MV-4-11 (cell line): ENCODE data around the gene ZNRF3.
A peak's percentile ranks its signal among the peaks of the same experiment; 100 is the strongest.

Experiments
- DNase-seq: peaks from one replicate; lab custom pipeline; 2025; lab: John Stamatoyannopoulos, UW

Gene ZNRF3

GRCh38 chr22:28953976-28954880 is 70.9 kb downstream of the ZNRF3 start:
- peak; percentile 19 for DNase-seq

GRCh38 chr22:28955817-28956216 is 72.4 kb downstream of the ZNRF3 start:
- DNase-seq, result peak; percentile 98

GRCh38 chr22:28956506-28956905 is 73.1 kb downstream of the ZNRF3 start:
- peak; percentile 70 for DNase-seq

GRCh38 chr22:28958611-28959010 is 75.2 kb downstream of the ZNRF3 start:
- no peak for DNase-seq

- DNase-seq, result peak; percentile 78
Observed at GRCh38 chr22:28962042-28962554, 78.7 kb downstream of the ZNRF3 start.

GRCh38 chr22:28963362-28963761 is 80.0 kb downstream of the ZNRF3 start:
- DNase-seq, result no peak

GRCh38 chr22:28967163-28967665 is 83.8 kb downstream of the ZNRF3 start:
- no peak for DNase-seq

- no peak for DNase-seq
Observed at GRCh38 chr22:28967969-28968368, 84.6 kb downstream of the ZNRF3 start.

- DNase-seq, result no peak
Observed at GRCh38 chr22:28969401-28970168, 86.2 kb downstream of the ZNRF3 start.

- no peak for DNase-seq
Observed at GRCh38 chr22:28973352-28973751, 90.0 kb downstream of the ZNRF3 start.

GRCh38 chr22:28977060-28977459 is 93.7 kb downstream of the ZNRF3 start:
- DNase-seq, result no peak

- DNase-seq, result no peak
Observed at GRCh38 chr22:28977481-28977971, 94.2 kb downstream of the ZNRF3 start.

GRCh38 chr22:28978158-28978557 is 94.8 kb downstream of the ZNRF3 start:
- no peak for DNase-seq

- no peak for DNase-seq
Observed at GRCh38 chr22:28978863-28979796, 95.8 kb downstream of the ZNRF3 start.

GRCh38 chr22:28980326-28980725 is 97.0 kb downstream of the ZNRF3 start:
- no peak for DNase-seq

GRCh38 chr22:28981818-28982499 is 98.6 kb downstream of the ZNRF3 start:
- no peak for DNase-seq

- no peak for DNase-seq
Observed at GRCh38 chr22:28983190-28983589, 99.8 kb downstream of the ZNRF3 start.

- DNase-seq, result peak; percentile 48
Observed at GRCh38 chr22:28983788-28984441, 100.5 kb downstream of the ZNRF3 start.

- DNase-seq, result no peak
Observed at GRCh38 chr22:28984482-28985158, 101.2 kb downstream of the ZNRF3 start.
